CD1c-positive myeloid dendritic cell (primary cell): ENCODE results near the gene TSC22D4.

Source experiments
- DNase-seq: peaks from one replicate; pipeline ENCODE4 v3.0.0-alpha.2; 2016; ENCODE audit errors: extremely low spot score

TSC22D4 gene

DNA sequence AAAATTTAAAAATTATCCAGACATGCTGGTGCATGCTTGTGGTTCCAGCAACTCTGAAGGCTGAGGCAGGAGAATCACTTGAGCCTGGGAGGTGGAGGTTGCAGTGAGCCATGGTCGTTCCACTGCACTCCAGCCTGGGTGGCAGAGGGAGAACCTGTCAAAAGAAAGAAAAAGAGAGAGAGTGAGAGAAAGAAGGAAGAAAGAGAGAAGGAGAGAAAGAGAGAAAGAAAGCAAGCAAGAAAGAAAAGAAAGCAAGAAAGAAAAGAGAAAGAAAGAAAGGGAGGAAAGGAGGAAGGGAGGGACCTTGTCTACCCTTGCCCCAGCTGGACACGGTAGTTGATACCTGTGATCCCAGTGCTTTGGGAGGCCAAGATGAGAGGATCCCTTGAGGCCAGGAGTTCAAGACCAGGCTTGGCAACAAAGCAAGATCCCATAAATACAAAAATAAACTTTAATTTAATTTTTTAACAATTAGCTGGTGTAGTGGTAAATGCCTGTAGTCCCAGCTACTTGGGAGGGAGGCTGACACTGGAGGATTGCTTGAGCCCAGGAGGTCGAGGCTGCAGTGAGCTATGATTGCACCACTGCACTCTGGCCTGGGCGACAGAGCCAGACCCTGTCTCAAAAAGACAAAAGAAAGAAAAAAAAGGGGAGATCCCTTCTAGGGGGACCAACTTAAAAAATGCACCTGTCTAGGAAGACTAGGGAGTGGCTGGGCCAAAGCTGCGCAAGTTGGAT is 13.9 kb upstream of the TSC22D4 start:
- no peak for DNase-seq

DNA sequence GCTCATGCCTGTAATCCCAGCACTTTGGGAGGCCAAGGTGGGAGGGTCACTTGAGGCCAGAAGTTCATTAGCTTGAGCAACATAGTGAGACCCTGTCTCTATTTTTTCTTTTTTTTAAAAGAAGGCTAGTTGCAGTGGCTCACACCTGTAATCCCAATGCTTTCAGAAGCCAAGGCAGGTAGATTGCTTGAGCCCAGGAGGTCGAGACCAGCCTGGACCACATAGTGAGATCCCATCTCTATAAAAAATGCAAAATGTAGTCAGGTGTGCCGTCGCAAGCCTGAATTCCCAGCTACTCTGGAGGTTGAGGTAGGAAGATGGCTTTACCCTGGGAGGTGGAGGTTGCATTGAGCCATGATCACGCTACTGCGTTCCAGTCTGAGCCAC is 12.2 kb upstream of the TSC22D4 start:
- no peak for DNase-seq

DNA sequence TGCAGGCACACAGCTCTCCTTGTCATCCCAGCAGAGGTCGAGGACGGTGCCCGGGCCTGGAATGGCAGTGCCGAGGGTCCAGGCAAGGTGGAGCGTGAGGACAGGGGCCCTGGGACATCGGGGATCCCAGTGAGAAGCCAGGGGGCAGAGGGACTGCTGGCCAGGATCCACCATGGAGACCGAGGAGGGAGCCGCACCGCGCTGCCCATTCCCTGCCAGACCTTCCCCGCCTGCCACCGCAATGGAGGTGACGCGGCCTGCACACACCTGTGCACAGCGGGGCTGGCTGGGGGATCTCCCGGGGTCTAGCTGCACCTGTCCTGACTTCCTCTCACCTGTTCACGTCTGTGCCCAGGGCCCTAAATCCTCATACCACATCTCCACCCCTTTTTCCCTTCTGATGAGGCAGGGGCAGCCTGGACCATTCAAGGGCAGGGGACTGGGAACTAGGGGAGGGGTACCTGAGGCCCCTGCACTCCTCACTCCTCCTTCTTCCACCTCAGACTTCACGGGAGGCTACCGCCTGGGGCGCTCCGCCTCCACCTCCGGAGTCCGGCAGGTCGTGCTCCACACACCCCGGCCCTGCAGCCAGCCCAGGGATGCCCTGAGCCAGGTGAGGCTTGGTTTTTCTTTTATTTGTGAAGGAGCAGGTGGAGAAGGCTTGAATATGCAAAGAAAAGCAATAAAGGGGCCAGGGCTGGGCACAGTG is 11.6 kb upstream of the TSC22D4 start:
- DNase-seq, result no peak

DNA sequence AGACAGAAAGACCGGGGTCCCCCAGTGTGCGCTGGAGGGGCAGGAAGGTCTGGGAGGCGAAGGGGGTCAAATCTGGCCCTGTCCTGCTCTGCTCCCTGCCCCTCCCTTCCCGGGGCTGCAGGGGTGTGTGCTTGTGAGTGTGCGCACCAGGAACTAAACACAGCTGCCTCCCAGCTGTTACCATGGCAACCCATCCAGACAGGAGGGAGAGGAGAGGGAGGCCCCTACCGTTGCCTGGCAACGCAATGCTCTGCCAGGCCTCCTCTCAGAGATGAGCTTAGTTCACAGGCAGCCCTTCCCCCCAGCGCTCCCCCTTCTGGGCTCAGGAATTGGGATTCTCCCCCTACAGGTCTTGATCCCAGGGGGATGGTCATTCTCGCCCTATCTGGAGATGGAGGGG is 10.8 kb upstream of the TSC22D4 start:
- DNase-seq, result peak; percentile 64

DNA sequence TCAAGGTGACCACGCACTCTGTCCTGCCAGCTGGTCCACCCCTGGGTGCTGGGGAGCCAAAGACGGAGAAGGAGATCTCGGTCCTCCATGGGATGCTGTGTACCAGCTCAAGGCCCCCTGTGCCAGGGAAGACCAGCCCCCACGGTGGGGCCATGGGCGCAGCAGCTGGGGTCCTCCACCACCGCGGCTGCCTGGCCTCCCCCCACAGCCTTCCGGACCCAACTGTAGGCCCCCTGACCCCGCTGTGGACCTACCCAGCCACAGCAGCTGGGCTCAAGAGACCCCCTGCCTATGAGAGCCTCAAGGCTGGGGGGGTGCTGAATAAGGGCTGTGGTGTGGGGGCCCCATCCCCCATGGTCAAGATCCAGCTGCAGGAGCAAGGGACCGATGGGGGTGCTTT is 10.1 kb upstream of the TSC22D4 start:
- DNase-seq, result no peak

DNA sequence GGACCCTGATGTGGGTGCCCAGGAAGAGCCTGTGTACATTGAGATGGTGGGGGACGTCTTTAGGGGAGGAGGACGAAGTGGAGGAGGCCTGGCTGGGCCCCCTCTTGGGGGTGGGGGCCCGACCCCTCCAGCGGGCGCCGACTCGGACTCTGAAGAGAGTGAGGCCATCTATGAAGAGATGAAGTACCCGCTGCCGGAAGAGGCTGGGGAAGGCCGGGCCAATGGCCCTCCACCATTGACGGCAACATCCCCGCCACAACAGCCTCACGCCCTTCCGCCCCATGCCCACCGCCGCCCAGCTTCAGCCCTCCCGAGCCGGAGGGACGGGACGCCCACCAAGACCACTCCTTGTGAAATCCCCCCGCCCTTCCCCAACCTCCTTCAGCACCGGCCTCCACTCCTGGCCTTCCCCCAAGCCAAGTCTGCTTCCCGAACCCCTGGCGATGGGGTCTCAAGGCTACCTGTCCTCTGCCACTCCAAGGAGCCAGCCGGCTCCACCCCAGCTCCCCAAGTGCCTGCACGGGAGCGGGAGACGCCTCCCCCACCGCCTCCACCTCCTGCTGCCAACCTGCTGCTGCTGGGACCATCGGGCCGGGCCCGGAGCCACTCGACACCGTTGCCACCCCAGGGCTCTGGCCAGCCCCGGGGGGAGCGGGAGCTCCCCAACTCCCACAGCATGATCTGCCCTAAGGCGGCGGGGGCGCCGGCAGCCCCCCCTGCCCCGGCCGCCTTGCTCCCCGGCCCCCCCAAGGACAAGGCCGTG is 9.5 kb upstream of the TSC22D4 start:
- no peak for DNase-seq

DNA sequence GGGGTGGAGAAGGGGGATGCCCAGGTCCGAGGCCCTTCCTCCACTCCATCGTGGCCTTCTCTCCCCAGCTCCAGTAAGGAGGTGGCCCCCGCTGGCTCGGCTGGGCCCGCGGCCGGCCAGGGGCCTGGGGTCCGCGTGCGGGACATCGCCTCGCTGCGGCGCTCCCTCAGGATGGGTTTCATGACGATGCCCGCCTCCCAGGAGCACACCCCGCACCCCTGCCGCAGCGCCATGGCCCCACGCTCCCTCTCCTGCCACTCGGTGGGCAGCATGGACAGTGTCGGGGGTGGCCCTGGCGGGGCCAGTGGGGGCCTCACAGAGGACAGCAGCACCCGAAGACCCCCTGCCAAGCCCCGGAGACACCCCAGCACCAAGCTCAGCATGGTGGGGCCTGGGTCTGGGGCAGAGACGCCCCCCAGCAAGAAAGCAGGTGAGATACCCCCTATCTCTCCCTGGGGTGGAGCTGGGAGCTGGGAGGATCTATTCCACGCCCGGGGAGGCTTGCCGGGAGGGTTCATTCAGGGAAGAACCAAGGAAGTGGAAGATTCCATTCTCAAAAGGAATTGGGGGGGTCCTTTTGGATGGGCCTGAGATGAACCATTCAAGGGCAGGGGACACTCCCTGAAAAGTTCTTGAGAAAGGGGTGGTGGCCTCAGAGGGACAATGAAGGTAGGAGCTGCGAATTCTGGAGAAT is 7.9 kb upstream of the TSC22D4 start:
- no peak for DNase-seq

DNA sequence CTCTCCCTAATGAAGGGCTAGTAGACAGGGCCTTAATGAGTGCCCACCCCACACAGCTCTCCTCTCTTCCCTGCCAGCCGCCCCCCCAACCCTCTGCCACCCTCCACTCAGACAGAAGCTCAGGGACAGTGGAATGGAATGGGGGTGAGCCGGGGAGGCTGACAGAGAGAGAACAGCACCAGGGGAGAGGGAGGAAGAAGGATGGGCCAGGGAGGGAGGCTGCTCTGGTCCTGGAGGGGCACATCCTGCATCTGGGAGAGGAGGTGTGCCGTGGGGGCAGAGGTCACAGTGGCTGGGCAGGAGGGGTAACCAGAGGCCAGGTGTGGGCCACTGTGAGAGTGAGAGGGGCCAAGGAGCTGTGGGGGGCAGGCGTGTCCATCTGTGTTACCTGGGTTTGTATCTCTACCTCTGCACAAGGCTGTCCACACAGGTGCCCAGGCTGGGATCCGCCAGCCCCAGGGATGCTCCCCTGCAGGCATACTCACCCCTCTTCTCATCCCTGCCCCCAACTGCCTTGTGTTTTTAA is 7.2 kb upstream of the TSC22D4 start:
- no peak for DNase-seq

DNA sequence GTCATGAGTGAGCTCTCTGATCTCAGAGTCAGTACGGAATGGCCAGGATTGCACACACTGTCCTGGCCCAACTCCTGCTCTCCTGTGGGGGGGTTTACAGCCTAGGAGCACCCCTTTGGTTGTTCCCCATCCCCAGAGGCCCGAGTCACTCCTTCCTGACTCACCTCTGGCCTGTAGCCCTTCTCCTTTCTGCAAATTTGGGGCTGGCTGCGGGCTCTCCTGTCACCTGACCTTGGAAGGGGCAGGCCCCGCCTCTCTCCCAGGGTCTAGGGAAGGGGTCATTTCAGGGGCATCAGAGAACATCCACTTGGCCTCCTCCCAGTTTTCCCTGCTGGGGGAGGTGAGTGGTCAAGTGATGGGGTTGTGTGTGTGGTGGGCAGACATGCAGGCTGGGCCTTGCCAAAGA is 6.5 kb upstream of the TSC22D4 start:
- DNase-seq, result peak; percentile 5

DNA sequence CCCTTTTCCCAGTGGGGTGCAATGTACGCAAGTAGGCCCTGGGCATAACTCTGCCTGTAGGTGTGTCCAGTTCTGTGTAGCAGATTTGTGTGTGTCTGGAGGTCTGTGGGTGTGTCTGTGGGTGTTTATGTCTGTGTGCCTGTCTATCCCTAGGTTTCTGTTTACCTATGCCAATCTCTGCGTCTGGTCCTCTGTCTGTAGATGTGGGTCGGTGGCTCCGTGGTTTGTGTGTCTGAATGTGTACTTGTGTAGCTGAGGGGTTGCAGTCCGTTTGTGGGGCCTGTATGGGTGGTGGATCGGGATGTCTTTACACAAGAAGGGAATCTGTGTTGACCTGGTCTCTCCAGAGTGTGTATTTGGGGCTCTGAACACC is 5.6 kb upstream of the TSC22D4 start:
- DNase-seq, result no peak

DNA sequence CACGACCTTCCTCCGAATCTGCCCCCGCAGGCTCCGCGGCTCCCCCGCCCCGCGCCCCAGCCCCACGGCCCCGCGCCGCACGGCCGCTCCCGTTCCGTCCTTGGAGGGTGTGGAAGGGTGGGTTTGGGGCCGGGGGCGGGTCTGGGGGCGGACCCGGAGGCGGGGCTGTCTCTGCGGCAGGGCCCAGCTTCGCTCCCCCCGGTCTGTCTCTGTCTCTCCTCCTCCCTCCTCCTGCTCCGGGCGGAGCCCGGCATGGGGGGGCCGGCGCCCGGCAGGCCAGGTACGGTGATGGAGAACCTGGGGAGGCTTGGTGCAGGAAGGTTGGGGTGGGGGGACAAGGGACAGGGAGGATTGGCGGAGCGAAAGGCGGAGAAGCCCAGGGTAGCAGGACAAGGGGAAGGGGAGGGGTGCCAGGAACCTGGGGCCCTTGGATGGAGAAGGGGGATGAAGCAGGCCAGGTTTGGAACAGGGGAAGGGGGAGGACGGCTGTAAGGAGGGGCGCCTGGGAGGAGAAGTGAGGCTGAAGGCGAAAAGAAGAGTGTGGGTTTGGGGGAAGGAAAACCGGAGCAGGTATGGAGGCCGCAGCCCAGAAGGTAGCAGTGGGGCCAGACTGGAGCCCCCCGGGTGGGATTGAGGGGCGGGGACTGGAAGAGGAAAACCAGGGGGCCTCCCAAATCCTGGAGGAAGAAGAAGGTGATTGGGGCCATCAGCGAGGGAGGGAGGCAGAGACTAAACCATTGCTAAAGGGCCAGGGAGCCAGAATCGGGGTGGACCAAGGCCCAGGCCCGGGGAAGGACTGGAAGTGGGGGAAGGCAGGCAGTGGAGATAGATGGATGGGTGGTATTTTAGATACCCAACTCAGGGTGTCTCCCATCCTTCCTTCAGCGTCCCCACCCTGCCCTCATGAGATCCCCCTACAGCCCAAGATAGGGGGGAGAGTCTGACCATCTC is 5.0 kb upstream of the TSC22D4 start, which contains the start of gene NYAP1:
NYAP1 (plus strand) TSS at position 206 of the 951 bp plus-strand sequence. CDS start 1,385 bp downstream, outside the sequence.
- DNase-seq, result no peak

DNA sequence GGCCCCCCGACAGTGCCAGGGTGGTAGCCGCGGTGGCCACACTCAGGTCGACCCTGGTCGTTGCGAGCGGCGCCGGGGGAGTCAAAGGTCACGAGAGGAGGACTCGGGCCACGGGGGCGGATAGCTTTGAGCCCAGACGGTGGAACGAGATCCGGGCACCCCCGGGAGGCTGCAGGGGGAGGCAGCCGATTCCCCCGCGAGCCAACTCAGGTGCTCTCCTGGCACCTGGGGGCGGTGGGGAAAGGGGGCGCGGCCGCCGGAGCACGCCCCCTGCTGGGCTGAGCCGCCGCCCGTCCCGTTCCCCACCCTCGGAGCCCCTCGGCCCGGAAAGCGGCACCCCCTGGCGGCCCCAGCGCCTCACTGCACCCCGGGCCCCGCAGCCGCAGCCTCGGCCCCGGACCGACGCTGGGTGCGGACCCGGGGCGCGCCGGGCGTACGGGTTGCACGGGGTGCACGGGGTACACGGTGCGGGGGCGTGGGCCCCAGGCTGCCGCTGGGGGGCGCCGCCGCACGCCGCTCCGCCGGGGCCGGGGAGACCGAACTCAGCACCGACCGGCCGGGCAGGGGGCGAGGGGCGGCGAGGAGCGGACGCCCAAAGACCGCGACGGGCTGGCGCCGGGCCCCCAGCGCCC is 4.2 kb upstream of the TSC22D4 start:
- DNase-seq, result peak; percentile 76

DNA sequence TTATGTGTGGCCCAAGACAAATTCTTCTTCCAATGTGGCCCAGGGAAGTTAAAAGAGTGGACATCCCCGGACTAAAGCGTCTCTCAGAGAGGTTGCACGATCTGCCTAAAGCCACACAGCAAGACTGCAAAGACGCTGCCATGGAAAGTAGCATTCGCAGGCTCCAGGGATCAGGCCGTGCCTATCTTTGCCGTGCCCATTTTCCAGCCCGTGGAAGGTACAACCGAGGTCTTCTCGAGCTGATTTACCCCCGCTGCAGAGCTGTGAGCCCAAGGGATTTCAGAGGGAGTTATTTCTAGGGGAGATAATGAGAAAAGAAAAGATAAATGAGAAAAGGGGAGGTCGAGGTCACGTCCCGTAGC is 3.7 kb upstream of the TSC22D4 start:
- no peak for DNase-seq

DNA sequence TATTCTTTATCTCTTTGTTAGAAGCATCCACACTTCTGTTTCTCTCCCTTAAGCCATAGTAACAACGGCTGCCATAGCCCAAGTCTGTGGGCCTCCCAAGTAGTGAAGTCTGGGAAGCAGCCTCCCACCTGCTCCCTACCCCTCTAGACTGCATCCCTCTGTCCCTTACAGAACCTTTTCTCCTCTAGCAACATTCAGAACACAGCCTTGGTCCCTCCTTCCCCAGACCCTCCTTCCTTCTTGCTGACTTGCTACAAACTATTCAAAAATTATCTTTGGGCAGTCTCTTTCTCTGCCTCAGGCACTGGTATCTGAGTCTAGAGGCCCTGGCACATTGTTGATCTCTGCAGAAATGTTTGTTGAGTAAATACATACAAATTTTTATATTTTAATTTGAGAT is 2.5 kb upstream of the TSC22D4 start:
- DNase-seq, result no peak

DNA sequence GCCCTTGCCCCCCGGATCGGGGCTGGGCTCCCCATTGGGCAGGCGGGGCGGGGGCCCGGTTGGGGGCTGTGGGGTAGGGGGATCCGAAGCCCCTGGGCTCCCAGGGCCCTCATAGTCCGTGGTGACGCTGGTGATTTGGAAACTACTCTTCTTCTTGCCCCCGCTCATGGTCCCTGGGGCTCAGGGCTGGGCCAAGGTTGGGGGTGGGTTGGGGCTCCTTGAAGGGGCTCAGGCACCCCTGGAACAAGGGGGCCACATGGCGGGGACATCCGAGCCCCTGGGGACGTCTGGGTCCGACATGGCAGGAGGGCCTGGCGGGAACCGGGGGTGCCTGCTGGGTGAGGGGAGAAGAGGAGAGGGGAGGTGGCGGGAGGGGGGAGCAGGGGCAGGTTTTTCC is 1.1 kb downstream of the TSC22D4 start:
- no peak for DNase-seq

DNA sequence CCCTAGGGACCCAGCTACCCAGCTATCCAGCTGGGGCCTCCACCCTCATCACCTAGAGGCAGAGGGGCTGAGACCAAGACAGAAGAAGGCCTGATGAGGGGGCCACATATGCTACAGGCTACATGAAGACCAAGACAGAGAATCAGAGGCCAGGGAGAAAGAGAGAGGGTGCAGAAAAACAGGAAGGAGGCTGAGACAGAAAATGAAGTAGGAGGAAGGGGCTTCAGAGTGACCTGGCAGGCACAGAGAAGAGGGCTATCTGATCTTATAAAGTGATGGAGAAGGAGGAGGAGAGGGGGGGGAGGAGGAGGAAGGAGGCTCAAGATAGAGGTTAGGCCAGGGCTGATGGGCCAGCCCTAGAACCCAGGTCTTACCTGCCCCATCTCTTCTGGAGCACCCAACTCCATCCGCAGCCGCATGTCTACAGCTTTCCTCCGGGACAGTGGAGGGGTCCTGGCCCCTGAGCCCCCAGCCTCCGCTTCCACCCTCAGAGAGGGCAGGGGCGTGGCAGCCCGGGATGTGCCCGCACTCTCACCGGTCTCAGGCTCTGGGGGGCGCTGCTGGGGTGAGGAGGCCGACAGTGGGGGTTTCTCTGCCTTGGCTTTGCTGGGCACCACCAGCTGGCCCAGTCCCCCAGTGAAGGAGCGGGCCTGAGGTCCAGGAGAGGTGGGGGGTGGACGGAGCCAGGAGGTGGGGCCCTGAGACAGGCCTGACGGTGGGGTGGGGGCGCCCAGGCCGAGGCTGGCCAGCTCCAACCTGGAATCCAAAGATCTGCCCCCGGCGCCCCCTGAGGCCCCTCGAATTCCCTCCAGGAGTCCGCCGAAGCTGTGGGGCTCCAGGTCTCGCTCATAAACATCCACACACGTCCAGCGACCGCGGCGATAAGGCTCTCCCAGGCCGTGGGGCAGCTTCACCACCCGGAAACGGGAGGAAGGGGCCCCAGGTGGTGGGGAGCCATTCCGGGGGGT is 1.8 kb downstream of the TSC22D4 start:
- DNase-seq, result no peak

DNA sequence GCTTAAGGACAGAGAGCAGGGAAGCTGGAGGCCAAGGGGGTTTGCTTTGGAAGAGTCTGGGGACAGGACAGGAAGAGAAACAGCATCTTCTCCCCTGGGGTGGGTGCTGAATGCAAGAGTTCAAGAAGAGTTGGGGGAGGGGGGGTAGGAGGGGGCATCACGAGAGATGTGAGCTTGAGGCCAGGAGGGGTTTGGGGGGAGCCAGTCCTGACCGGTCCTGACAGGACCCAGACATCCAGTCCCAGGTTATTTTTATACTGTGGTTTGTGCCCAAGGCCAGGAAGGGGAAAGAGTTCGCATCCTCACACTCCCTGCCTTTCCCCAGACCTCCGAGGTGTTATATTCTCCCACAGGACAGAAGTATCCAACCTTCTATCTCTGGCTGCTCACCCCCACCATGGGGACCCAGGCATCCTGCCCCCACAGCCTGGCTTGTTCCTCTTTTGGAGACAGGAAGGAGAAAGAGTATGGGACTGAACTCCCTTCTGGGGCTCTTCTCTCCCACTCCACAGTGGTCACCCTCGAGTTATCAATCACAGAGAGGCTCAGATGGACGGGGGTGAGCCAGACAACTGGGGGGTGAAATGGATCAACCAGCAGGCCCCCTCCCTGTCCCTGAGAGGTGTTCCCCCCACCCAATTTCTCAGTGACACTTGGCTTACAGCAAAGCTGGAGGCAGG is 2.8 kb downstream of the TSC22D4 start:
- peak; percentile 16 for DNase-seq

DNA sequence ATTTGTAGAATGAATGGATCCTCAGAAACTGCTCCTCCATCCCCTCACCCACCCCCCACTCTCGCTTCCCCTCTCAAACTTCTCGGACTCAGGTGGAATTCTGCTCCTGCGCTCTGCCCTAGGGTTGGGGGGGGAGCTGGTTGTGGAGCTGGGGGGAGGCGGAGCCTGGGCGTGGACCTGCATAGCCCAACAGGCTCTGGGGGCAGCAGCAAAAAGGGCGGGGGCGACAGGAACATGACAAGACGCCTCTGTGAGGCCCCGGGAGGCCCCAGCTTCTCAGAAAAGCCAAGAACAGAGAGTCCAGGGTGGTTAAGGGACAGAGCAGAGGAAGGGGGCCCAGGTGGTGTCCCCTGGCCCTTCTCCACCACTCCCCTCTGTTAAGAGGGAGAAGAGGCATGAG is 3.5 kb downstream of the TSC22D4 start:
- peak; percentile 20 for DNase-seq
